Tibial nerve (tissue), 3 donors: ENCODE data around the gene STK17B.

Experiments used
- POLR2A ChIP-seq, 2 donors: fragments of 450-650 bp; IDR thresholded peaks; one replicate each; pipeline ENCODE4 v1.6.1; 2017; ENCODE audit warnings: antibody characterized with exemption in 2 of 2, mild to moderate bottlenecking in 2 of 2, moderate library complexity in 2 of 2
- TF ChIP-seq, protein P1 (sequence below), 5 experiments: fragments of 200-600 bp in 3 of 5; fragments of 450-650 bp in 2 of 5; sonication (generic) in 3 of 5; IDR thresholded peaks; one replicate each; pipeline ENCODE4 v1.5.1; 2016 to 2019; ENCODE audit warnings: antibody characterized with exemption in 5 of 5, mild to moderate bottlenecking in 3 of 5, moderate library complexity in 2 of 5

DNA sequence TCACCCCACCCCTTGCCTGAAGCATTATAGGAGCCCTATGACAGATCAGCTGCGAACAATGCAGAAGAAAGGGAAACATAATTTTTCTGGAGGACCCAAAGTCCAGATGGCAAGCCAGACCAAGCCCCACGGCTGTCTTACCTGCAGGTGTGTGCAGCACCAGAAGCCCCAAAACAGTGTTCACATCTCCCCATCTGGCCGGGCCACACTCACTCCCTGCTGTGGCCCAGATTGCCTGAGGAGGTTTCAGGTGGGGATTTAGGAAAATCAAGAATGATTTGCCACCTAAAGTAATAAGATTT, 11.7 kb upstream of the STK17B start:
- TF ChIP-seq POLR2A (IDR thresholded peaks at IDR 0.05) = no peak
- TF ChIP-seq, protein P1, sequence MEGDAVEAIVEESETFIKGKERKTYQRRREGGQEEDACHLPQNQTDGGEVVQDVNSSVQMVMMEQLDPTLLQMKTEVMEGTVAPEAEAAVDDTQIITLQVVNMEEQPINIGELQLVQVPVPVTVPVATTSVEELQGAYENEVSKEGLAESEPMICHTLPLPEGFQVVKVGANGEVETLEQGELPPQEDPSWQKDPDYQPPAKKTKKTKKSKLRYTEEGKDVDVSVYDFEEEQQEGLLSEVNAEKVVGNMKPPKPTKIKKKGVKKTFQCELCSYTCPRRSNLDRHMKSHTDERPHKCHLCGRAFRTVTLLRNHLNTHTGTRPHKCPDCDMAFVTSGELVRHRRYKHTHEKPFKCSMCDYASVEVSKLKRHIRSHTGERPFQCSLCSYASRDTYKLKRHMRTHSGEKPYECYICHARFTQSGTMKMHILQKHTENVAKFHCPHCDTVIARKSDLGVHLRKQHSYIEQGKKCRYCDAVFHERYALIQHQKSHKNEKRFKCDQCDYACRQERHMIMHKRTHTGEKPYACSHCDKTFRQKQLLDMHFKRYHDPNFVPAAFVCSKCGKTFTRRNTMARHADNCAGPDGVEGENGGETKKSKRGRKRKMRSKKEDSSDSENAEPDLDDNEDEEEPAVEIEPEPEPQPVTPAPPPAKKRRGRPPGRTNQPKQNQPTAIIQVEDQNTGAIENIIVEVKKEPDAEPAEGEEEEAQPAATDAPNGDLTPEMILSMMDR (IDR thresholded peaks at IDR 0.05) = no peak
